Peyer's patch (tissue), 4 donors: Measurements from ENCODE around the gene DMBT1.

Source experiments
- CTCF ChIP-seq, 6 experiments: fragments of 450-650 bp in 4 of 6; fragments of 200-600 bp in 2 of 6; sonication (generic) in 1 of 6; IDR thresholded peaks; one replicate each; pipeline ENCODE4 v1.5.1; 2017 to 2019; ENCODE audit warnings: antibody characterized with exemption in 6 of 6, mild to moderate bottlenecking in 3 of 6, moderate library complexity in 1 of 6
- POLR2A ChIP-seq, 2 donors: fragments of 450-650 bp; IDR thresholded peaks; one replicate each; pipeline ENCODE4 v1.5.1; 2017; ENCODE audit warnings: antibody characterized with exemption in 2 of 2, mild to moderate bottlenecking in 2 of 2, moderate library complexity in 2 of 2

GRCh38 chr10:122650331-122650730, 89.8 kb downstream of the DMBT1 start:
- TF ChIP-seq POLR2A (IDR thresholded peaks at IDR 0.05) = no peak
- TF ChIP-seq CTCF (IDR thresholded peaks at IDR 0.05) = no peak
